ENCODE data around the gene NME3. TPM values are rescaled to one million over a fixed set of nuclear protein-coding genes. Genes with fewer than 3 reads are reported as not detected.

NME3 gene
- total RNA-seq, 1 donor from 2014 or later: 33.3 TPM

GRCh38 chr16:1776672-1776955 lies 5.3 kb upstream of the NME3 start:
- Mint-ChIP-seq H3K27me3 (ENCODE audit: unreplicated experiment) (peaks cover 7% of the 10 kb centered on the region), H3K4me1 (ENCODE audit: unreplicated experiment) (peaks cover 16% of the 10 kb centered on the region), H3K4me3 (ENCODE audit: unreplicated experiment) (no peak overlapping the region), H3K27ac (ENCODE audit: unreplicated experiment) (no peak overlapping the region), H3K9me3 (ENCODE audit: unreplicated experiment) (no peaks in the 10 kb centered on the region), H3K36me3 (ENCODE audit: low read depth, unreplicated experiment) (no peaks in the 10 kb centered on the region)
- TF ChIP-seq, protein P1, sequence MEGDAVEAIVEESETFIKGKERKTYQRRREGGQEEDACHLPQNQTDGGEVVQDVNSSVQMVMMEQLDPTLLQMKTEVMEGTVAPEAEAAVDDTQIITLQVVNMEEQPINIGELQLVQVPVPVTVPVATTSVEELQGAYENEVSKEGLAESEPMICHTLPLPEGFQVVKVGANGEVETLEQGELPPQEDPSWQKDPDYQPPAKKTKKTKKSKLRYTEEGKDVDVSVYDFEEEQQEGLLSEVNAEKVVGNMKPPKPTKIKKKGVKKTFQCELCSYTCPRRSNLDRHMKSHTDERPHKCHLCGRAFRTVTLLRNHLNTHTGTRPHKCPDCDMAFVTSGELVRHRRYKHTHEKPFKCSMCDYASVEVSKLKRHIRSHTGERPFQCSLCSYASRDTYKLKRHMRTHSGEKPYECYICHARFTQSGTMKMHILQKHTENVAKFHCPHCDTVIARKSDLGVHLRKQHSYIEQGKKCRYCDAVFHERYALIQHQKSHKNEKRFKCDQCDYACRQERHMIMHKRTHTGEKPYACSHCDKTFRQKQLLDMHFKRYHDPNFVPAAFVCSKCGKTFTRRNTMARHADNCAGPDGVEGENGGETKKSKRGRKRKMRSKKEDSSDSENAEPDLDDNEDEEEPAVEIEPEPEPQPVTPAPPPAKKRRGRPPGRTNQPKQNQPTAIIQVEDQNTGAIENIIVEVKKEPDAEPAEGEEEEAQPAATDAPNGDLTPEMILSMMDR (IDR thresholded peaks at IDR 0.05; ENCODE audit: unreplicated experiment): no peak
- no peak for DNase-seq (ENCODE audit: low spot score)

DNA sequence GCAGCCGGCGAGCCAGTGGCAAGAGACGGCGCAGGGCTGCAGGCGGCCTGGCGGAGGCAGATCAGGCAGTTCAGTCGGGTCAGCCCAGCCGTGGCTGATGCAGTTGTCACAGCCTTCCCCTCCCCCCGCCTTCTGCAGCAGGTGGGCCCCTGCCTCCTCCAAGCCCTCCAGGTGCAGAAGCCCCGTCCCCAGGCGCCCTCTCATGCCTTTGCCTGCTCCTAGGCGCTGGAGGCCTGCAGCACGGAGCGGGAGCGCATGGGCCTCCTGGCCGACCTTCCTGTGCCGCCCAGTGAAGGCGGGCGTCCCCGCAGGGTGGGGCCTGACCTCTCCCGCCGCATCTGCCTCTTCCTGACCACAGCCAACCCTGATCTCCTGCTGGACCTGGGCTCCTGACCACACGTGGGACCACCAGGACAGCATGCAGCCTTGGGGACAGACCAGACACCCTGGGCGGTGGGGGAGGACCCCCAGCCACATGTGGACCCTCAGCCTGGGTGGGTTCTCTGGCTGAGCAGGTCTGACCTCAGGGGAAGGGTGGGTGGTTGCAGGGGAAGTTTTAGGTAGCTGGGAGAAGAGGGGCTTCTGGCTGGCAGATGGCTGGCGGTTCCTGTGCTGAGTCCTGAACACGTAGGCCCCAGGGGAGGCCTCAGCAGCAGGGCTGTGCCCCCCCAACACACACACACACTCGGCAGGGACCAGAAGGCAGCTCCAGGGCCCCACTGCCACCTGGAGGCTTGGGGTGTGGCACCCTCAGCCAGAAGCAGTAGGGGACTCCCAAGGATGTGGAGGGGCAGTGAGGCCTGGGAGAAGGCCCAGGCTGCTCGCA lies 4.7 kb upstream of the NME3 start:
- no peaks in the 10 kb centered on the region for H3K36me3 Mint-ChIP-seq (ENCODE audit: low read depth, unreplicated experiment)
- H3K4me1 Mint-ChIP-seq (ENCODE audit: unreplicated experiment): peaks cover 10% of the 10 kb centered on the region
- DNase-seq (ENCODE audit: low spot score): no peak
- H3K27ac Mint-ChIP-seq (ENCODE audit: unreplicated experiment): no peak overlapping the region
- H3K4me3 Mint-ChIP-seq (ENCODE audit: unreplicated experiment): no peak overlapping the region
- TF ChIP-seq, protein P1 (IDR thresholded peaks at IDR 0.05; ENCODE audit: unreplicated experiment): no peak
- peaks cover 7% of the 10 kb centered on the region for H3K27me3 Mint-ChIP-seq (ENCODE audit: unreplicated experiment)
- no peaks in the 10 kb centered on the region for H3K9me3 Mint-ChIP-seq (ENCODE audit: unreplicated experiment)

GRCh38 chr16:1775006-1775845 lies 3.9 kb upstream of the NME3 start:
- Mint-ChIP-seq H3K27me3 (ENCODE audit: unreplicated experiment) (peaks cover 10% of the 10 kb centered on the region), H3K36me3 (ENCODE audit: low read depth, unreplicated experiment) (no peaks in the 10 kb centered on the region), H3K27ac (ENCODE audit: unreplicated experiment) (no peak overlapping the region), H3K4me1 (ENCODE audit: unreplicated experiment) (peaks cover 10% of the 10 kb centered on the region), H3K4me3 (ENCODE audit: unreplicated experiment) (peak overlapping the region; percentile 51), H3K9me3 (ENCODE audit: unreplicated experiment) (no peaks in the 10 kb centered on the region)
- TF ChIP-seq, protein P1 (IDR thresholded peaks at IDR 0.05; ENCODE audit: unreplicated experiment): no peak
- DNase-seq (ENCODE audit: low spot score): no peak

DNA sequence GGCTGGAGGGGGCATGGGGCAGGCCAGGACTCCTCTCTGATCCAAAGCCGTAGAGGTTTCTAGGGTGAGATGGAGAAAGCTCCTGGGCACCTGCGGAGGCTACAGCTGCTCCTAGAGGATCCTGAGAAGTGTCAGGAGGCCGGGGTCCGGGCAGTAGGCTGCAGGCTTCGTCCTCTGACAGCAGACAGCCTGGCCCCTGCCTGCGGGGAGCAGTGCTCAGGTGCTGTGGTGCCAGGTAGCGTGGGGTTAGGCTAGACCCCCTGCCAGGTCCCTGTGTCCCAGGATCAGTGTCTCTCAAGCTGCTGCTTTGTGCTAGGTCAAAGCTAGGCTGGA lies 3.1 kb upstream of the NME3 start:
- TF ChIP-seq, protein P1 (IDR thresholded peaks at IDR 0.05; ENCODE audit: unreplicated experiment): no peak
- H3K36me3 Mint-ChIP-seq (ENCODE audit: low read depth, unreplicated experiment): no peaks in the 10 kb centered on the region
- H3K4me1 Mint-ChIP-seq (ENCODE audit: unreplicated experiment): peaks cover 10% of the 10 kb centered on the region
- H3K27ac Mint-ChIP-seq (ENCODE audit: unreplicated experiment): no peak overlapping the region
- H3K27me3 Mint-ChIP-seq (ENCODE audit: unreplicated experiment): peaks cover 11% of the 10 kb centered on the region
- H3K9me3 Mint-ChIP-seq (ENCODE audit: unreplicated experiment): no peaks in the 10 kb centered on the region
- no peak for DNase-seq (ENCODE audit: low spot score)
- H3K4me3 Mint-ChIP-seq (ENCODE audit: unreplicated experiment): no peak overlapping the region
